IMR-90 (cell line): Measurements from ENCODE around the gene PEAK1. TPM values are rescaled to one million over a fixed set of nuclear protein-coding genes. Genes with fewer than 3 reads are reported as not detected.

Experiments used
- ATAC-seq: fragments of 200-7000 bp; cut with Tn5 transposase; 2 replicates; pipeline ENCODE4 v1.9.1; 2020; ENCODE audit warnings: low read depth, mild to moderate bottlenecking, moderate library complexity
- BruUV-seq: library from RNA; stranded (reverse); fragments of 400-500 nt; replicated peaks from 2 replicates; lab custom pipeline; 2021; lab: Mats Ljungman, UMichigan
- CTCF ChIA-PET: fragments of 300-600 bp; formaldehyde crosslinking; extraction: SDS; loops from one replicate; lab custom pipeline; 2021; ENCODE audit warnings: antibody characterized with exemption; lab: Yijun Ruan, JAX
- POLR2A ChIA-PET: fragments of 300-600 bp; sonication (Branson Sonifier 250); formaldehyde crosslinking; loops from one replicate; lab custom pipeline; 2022; ENCODE audit warnings: antibody characterized with exemption; ENCODE audit not compliant: unreplicated experiment; lab: Charles Lee
- DNase-seq: peaks from one replicate; pipeline ENCODE4 v3.0.0; 2013
- H2AFZ ChIP-seq: replicated peaks from 2 replicates; pipeline ENCODE3; 2013; ENCODE audit warnings: low read length, mild to moderate bottlenecking; ENCODE audit not compliant: poor library complexity
- H2AK5ac ChIP-seq: 2 replicates; pipeline ENCODE4 v1.6.1; 2013; ENCODE audit warnings: low read depth, low read length, inconsistent platforms
- H2AK9ac ChIP-seq: replicated peaks from 2 replicates; pipeline ENCODE3; 2013; ENCODE audit warnings: mild to moderate bottlenecking, low read depth, low read length, moderate library complexity; ENCODE audit not compliant: poor library complexity
- H2BK120ac ChIP-seq: 2 replicates; pipeline ENCODE4 v1.6.1; 2013; ENCODE audit warnings: low read depth, low read length, inconsistent platforms
- H2BK15ac ChIP-seq: 3 replicates; pipeline ENCODE4 v1.6.1; 2013; ENCODE audit warnings: low read depth, low read length, inconsistent platforms
- H2BK20ac ChIP-seq: 2 replicates; pipeline ENCODE4 v1.6.1; 2013; ENCODE audit warnings: low read depth, mild to moderate bottlenecking, inconsistent platforms, low read length, moderate library complexity
- H2BK5ac ChIP-seq: 2 replicates; pipeline ENCODE4 v1.6.1; 2013; ENCODE audit warnings: mild to moderate bottlenecking, low read depth, low read length, inconsistent platforms; ENCODE audit not compliant: poor library complexity, severe bottlenecking
- H3K14ac ChIP-seq: replicated peaks from 2 replicates; pipeline ENCODE4 v1.6.1; 2013; ENCODE audit warnings: low read depth, low read length, inconsistent platforms
- H3K18ac ChIP-seq: 2 replicates; pipeline ENCODE4 v1.6.1; 2013; ENCODE audit warnings: low read depth, low read length, control low read depth
- H3K23ac ChIP-seq: 2 replicates; pipeline ENCODE4 v1.6.1; 2013; ENCODE audit warnings: low read depth, low read length, inconsistent platforms
- H3K27ac ChIP-seq: 2 replicates; pipeline ENCODE4 v1.5.1; 2013; ENCODE audit warnings: mild to moderate bottlenecking, control low read depth, low read length; ENCODE audit not compliant: insufficient read depth
- H3K27me3 ChIP-seq: 2 replicates; pipeline ENCODE4 v1.6.1; 2013; ENCODE audit warnings: low read length; ENCODE audit not compliant: control insufficient read depth, insufficient read depth
- H3K36me3 ChIP-seq: 2 replicates; pipeline ENCODE4 v1.6.1; 2013; ENCODE audit warnings: low read length, mixed read lengths; ENCODE audit not compliant: control insufficient read depth, insufficient read depth
- H3K4ac ChIP-seq: 2 replicates; pipeline ENCODE4 v1.6.1; 2013; ENCODE audit warnings: low read depth, low read length, inconsistent platforms
- H3K4me1 ChIP-seq: 2 replicates; pipeline ENCODE4 v1.6.1; 2013; ENCODE audit warnings: low read length, mixed read lengths; ENCODE audit not compliant: control insufficient read depth, insufficient read depth
- H3K4me2 ChIP-seq: 2 replicates; pipeline ENCODE4 v1.6.1; 2013; ENCODE audit warnings: low read depth, mild to moderate bottlenecking, control low read depth, low read length, moderate library complexity
- H3K4me3 ChIP-seq: 2 replicates; pipeline ENCODE4 v1.5.1; 2013; ENCODE audit warnings: low read depth, mild to moderate bottlenecking, control low read depth, low read length, moderate library complexity; ENCODE audit not compliant: insufficient read depth
- H3K56ac ChIP-seq: 2 replicates; pipeline ENCODE4 v1.6.1; 2013; ENCODE audit warnings: low read length, inconsistent platforms; ENCODE audit not compliant: insufficient read depth; ENCODE audit errors: extremely low read depth
- H3K79me1 ChIP-seq, 2 experiments: 2 replicates each; pipeline ENCODE4 v1.6.1; 2013; ENCODE audit warnings: low read length in 2 of 2, inconsistent platforms in 1 of 2, low read depth in 1 of 2
- H3K9ac ChIP-seq: 2 replicates; pipeline ENCODE4 v1.6.1; 2013; ENCODE audit warnings: low read depth, low read length, control low read depth
- H3K9me1 ChIP-seq: 2 replicates; pipeline ENCODE4 v1.6.1; 2013; ENCODE audit warnings: low read length, inconsistent platforms; ENCODE audit not compliant: insufficient read depth
- H3K9me3 ChIP-seq: 2 replicates; pipeline ENCODE4 v1.6.1; 2013; ENCODE audit warnings: low read length; ENCODE audit not compliant: control insufficient read depth, insufficient read depth
- H4K20me1 ChIP-seq: 2 replicates; pipeline ENCODE4 v1.6.1; 2013; ENCODE audit warnings: low read length, inconsistent platforms; ENCODE audit not compliant: insufficient read depth
- H4K5ac ChIP-seq: 2 replicates; pipeline ENCODE4 v1.6.1; 2013; ENCODE audit warnings: mild to moderate bottlenecking, low read depth, low read length, control low read depth
- H4K8ac ChIP-seq, 2 experiments: 2 replicates each; pipeline ENCODE4 v1.6.1; 2013; ENCODE audit warnings: low read depth in 2 of 2, low read length in 2 of 2, control low read depth in 1 of 2, inconsistent platforms in 1 of 2
- H4K91ac ChIP-seq: 2 replicates; pipeline ENCODE4 v1.6.1; 2013; ENCODE audit warnings: low read depth, low read length, inconsistent platforms; ENCODE audit not compliant: insufficient read depth
- BHLHE40 ChIP-seq: fragments of 150-350 bp; IDR thresholded peaks from 2 replicates; pipeline ENCODE4 v1.6.1; 2016; ENCODE audit warnings: mild to moderate bottlenecking, low read depth, low read length
- CEBPB ChIP-seq: IDR thresholded peaks from 2 replicates; pipeline ENCODE4 v1.6.1; 2012; ENCODE audit warnings: low read depth, low read length, improper control_type of control experiment
- CHD1 ChIP-seq: IDR thresholded peaks from 2 replicates; pipeline ENCODE4 v1.6.1; 2012; ENCODE audit warnings: low read depth, low read length, improper control_type of control experiment
- CTCF ChIP-seq: conservative IDR thresholded peaks from 2 replicates; pipeline ENCODE4 v1.5.1; 2012; ENCODE audit warnings: mild to moderate bottlenecking, low read depth, low read length, improper control_type of control experiment
- ELK1 ChIP-seq: fragments of 150-350 bp; IDR thresholded peaks from 2 replicates; pipeline ENCODE4 v1.6.1; 2016; ENCODE audit warnings: low read depth, mild to moderate bottlenecking, low read length, moderate library complexity, borderline replicate concordance
- FOS ChIP-seq: fragments of 150-350 bp; IDR thresholded peaks from 2 replicates; pipeline ENCODE4 v1.6.1; 2016; ENCODE audit warnings: low read depth, low read length
- MAFK ChIP-seq: IDR thresholded peaks from 2 replicates; pipeline ENCODE4 v1.6.1; 2012; ENCODE audit warnings: low read depth, low read length, improper control_type of control experiment
- MAZ ChIP-seq: IDR thresholded peaks from 2 replicates; pipeline ENCODE4 v1.6.1; 2012; ENCODE audit warnings: low read depth, mild to moderate bottlenecking, low read length, improper control_type of control experiment, moderate library complexity, borderline replicate concordance
- MXI1 ChIP-seq: IDR thresholded peaks from 2 replicates; pipeline ENCODE4 v1.6.1; 2012; ENCODE audit warnings: low read depth, mild to moderate bottlenecking, low read length, moderate library complexity, borderline replicate concordance
- NFE2L2 ChIP-seq: fragments of 150-350 bp; IDR thresholded peaks from 2 replicates; pipeline ENCODE4 v1.6.1; 2016; ENCODE audit warnings: low read depth, mild to moderate bottlenecking, low read length
- POLR2A ChIP-seq: IDR thresholded peaks from 2 replicates; pipeline ENCODE4 v1.6.1; 2012; ENCODE audit warnings: mild to moderate bottlenecking, low read depth, low read length
- RAD21 ChIP-seq: IDR thresholded peaks from 2 replicates; pipeline ENCODE4 v1.6.1; 2012; ENCODE audit warnings: low read length, improper control_type of control experiment
- RCOR1 ChIP-seq: IDR thresholded peaks from 2 replicates; pipeline ENCODE4 v1.6.1; 2012; ENCODE audit warnings: mild to moderate bottlenecking, low read length, improper control_type of control experiment; ENCODE audit not compliant: insufficient replicate concordance
- RFX5 ChIP-seq: IDR thresholded peaks from 2 replicates; pipeline ENCODE4 v1.8.0; 2012; ENCODE audit warnings: low read depth, mild to moderate bottlenecking, low read length, moderate library complexity
- SMC3 ChIP-seq: fragments of 150-350 bp; IDR thresholded peaks from 2 replicates; pipeline ENCODE4 v1.6.1; 2016; ENCODE audit warnings: low read depth, mild to moderate bottlenecking, antibody characterized with exemption, low read length, moderate library complexity
- USF2 ChIP-seq: fragments of 150-350 bp; IDR thresholded peaks from 2 replicates; pipeline ENCODE4 v1.6.1; 2017; ENCODE audit warnings: mild to moderate bottlenecking, antibody characterized with exemption, low read length, low read depth
- WGBS, 2 experiments: methylation state at CpG; one replicate each; pipeline versions ENCODE4 v1.1.5 to v1.1.7; 2013; ENCODE audit warnings: missing lambda C conversion rate in 2 of 2; ENCODE audit not compliant: insufficient read length in 1 of 2; ENCODE audit errors: extremely low coverage in 2 of 2; 5-methylcytosine and 5-hydroxymethylcytosine counted together
- dilution Hi-C: fragments of 300-500 bp; cut with HindIII; formaldehyde crosslinking; loops from one replicate; pipeline ENCODE4 v1.14.3; 2018; ENCODE audit warnings: low sequenced_read_pairs; ENCODE audit not compliant: unreplicated experiment
- in situ Hi-C: fragments of 300-500 bp; cut with MboI; formaldehyde crosslinking; loops from 3 replicates; pipeline ENCODE4 v1.14.3; 2019; ENCODE audit warnings: low sequenced_read_pairs, inconsistent platforms, mixed read lengths
- intact Hi-C: fragments of 100-400 bp; cut with micrococcal nuclease; formaldehyde crosslinking; loops from 2 replicates; pipeline ENCODE4 v1.10.0; 2022
- polyA plus RNA-seq, 3 experiments: library from polyadenylated mRNA; depleted of rRNA; stranded (reverse); fragments of >200 nt; gene quantifications; 2 replicates each; pipeline ENCODE4 v1.2.3, GENCODE V29; 2012; ENCODE audit warnings: low replicate concordance in 1 of 3
- total RNA-seq: library from RNA; depleted of rRNA; stranded (reverse); fragments of >200 nt; gene quantifications from 2 replicates; pipeline ENCODE4 v1.2.3, GENCODE V29; 2012

PEAK1 gene
- total and polyA plus RNA-seq, 2 of the 4 experiments (the other 2 are of a cell fraction): 21.5 to 43.9 TPM

GRCh38 chr15:77369168-77369567, 50.7 kb downstream of the PEAK1 start:
- peaks cover 22 to 77% of the 10 kb centered on the region in 2 experiments for H3K79me1 ChIP-seq
- TF ChIP-seq FOS (no peak), RFX5 (no peak), MAZ (no peak), RCOR1 (no peak), USF2 (no peak), BHLHE40 (no peak), RAD21 (no peak), POLR2A (no peak), CTCF (no peak), MXI1 (no peak), NFE2L2 (no peak), ELK1 (no peak), CHD1 (no peak), MAFK (no peak), SMC3 (no peak), CEBPB (no peak)
- H3K4me3 ChIP-seq: no peak overlapping the region
- no CpG with 5 or more reads among the region's 4 CpGs for WGBS, 2 experiments
- H3K4ac ChIP-seq: no peak overlapping the region
- ChIA-PET CTCF (no interaction called here), POLR2A (no interaction called here)
- no peak overlapping the region for H2BK15ac ChIP-seq
- dilution Hi-C loops: no loop called here
- no peak overlapping the region; the same call in 1 of the 2 replicates for H3K4me2 ChIP-seq
- H3K4me1 ChIP-seq: no peaks in the 10 kb centered on the region
- no peak overlapping the region for H4K8ac ChIP-seq
- in situ Hi-C loops: no loop called here
- no peak overlapping the region for H2BK20ac ChIP-seq
- no peak overlapping the region for H3K14ac ChIP-seq
- no peak overlapping the region for H3K27ac ChIP-seq
- peaks cover 4% of the 10 kb centered on the region; the same call in 1 of the 2 replicates for H3K9me1 ChIP-seq
- intact Hi-C loops: no loop called here
- no peak overlapping the region for H3K18ac ChIP-seq
- H3K9me3 ChIP-seq: no peaks in the 10 kb centered on the region
- H2AK9ac ChIP-seq: no peak overlapping the region
- H3K27me3 ChIP-seq: no peaks in the 10 kb centered on the region
- H3K23ac ChIP-seq: no peak overlapping the region
- no peak overlapping the region for H3K9ac ChIP-seq
- no peak overlapping the region for H2BK5ac ChIP-seq
- H4K20me1 ChIP-seq: peaks cover 77% of the 10 kb centered on the region
- ATAC-seq: peak; percentile 37
- no peak overlapping the region for H2AFZ ChIP-seq
- no peaks in the 10 kb centered on the region; the same call in 1 of the 2 replicates for H3K36me3 ChIP-seq
- no peak overlapping the region for H2AK5ac ChIP-seq
- BruUV-seq: no TSS peak
- H4K5ac ChIP-seq: no peak overlapping the region
- peak; percentile 52 for DNase-seq
- H3K56ac ChIP-seq: no peak overlapping the region
- no peak overlapping the region for H2BK120ac ChIP-seq
- H4K91ac ChIP-seq: no peak overlapping the region
